ENCODE results near the gene REV1. TPM values are rescaled to one million over a fixed set of nuclear protein-coding genes. Genes with fewer than 3 reads are reported as not detected.

Gene REV1
- total and polyA plus RNA-seq, 4 donors = 4.0 to 37.7 (median 16.2) TPM

GRCh38 chr2:99520813-99521212 lies 31.0 kb upstream of the REV1 start:
- Histone ChIP-seq H3K9ac (ENCODE audit: low read depth in 1 of 2, low read length in 2 of 2) (no peak overlapping the region), H3K9me3 (ENCODE audit: control insufficient read depth in 4 of 4, low read length in 3 of 4) (no peaks in the 10 kb centered on the region), H3K4me1 (ENCODE audit: control insufficient read depth in 4 of 4, insufficient read depth in 4 of 4, low read length in 3 of 4) (no peaks in the 10 kb centered on the region), H3K36me3 (ENCODE audit: control insufficient read depth in 4 of 4, insufficient read depth in 3 of 4, low read depth in 1 of 4, low read length in 3 of 4) (no peaks in the 10 kb centered on the region), H3K27me3 (ENCODE audit: control insufficient read depth in 4 of 4, insufficient read depth in 4 of 4, low read length in 3 of 4) (peaks cover 0 to 3% (median 0%) of the 10 kb centered on the region in 4 donors), H3K27ac (ENCODE audit: low read depth in 1 of 2, low read length in 2 of 2) (no peak overlapping the region), H3K4me3 (ENCODE audit: low read depth in 1 of 3, low read length in 3 of 3) (no peak overlapping the region)
- 74% methylated on average over 3 of the region's 3 CpGs for WGBS
- TF ChIP-seq REST (IDR thresholded peaks at IDR 0.05) (no peak), RXRA (IDR thresholded peaks at IDR 0.05) (no peak), FOXA2 (IDR thresholded peaks at IDR 0.05) (no peak)
- DNase-seq (ENCODE audit: low spot score) = no peak

- DNase-seq (ENCODE audit: low spot score) = no peak
- WGBS = 92% methylated on average over 4 of the region's 4 CpGs
Measured at GRCh38 chr2:99520195-99520594, 30.4 kb upstream of the REV1 start.

More at GRCh38 chr2:99520195-99520594, 30.4 kb upstream of the REV1 start:
- Histone ChIP-seq H3K27ac (ENCODE audit: low read depth in 1 of 2, low read length in 2 of 2) (no peak overlapping the region), H3K9me3 (ENCODE audit: control insufficient read depth in 4 of 4, low read length in 3 of 4) (no peaks in the 10 kb centered on the region), H3K36me3 (ENCODE audit: control insufficient read depth in 4 of 4, insufficient read depth in 3 of 4, low read depth in 1 of 4, low read length in 3 of 4) (no peaks in the 10 kb centered on the region), H3K4me3 (ENCODE audit: low read depth in 1 of 3, low read length in 3 of 3) (no peak overlapping the region), H3K4me1 (ENCODE audit: control insufficient read depth in 4 of 4, insufficient read depth in 4 of 4, low read length in 3 of 4) (no peaks in the 10 kb centered on the region), H3K27me3 (ENCODE audit: control insufficient read depth in 4 of 4, insufficient read depth in 4 of 4, low read length in 3 of 4) (peaks cover 0 to 3% (median 0%) of the 10 kb centered on the region in 4 donors), H3K9ac (ENCODE audit: low read depth in 1 of 2, low read length in 2 of 2) (no peak overlapping the region)
- TF ChIP-seq, protein P1, sequence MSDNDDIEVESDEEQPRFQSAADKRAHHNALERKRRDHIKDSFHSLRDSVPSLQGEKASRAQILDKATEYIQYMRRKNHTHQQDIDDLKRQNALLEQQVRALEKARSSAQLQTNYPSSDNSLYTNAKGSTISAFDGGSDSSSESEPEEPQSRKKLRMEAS (IDR thresholded peaks at IDR 0.05) = no peak
- TF ChIP-seq NR2F2 (IDR thresholded peaks at IDR 0.05) (no peak), GABPA (IDR thresholded peaks at IDR 0.05 in 1 of 2, conservative IDR thresholded peaks at IDR 0.05 in 1 of 2) (no peak), REST (IDR thresholded peaks at IDR 0.05) (no peak), FOXA1 (IDR thresholded peaks at IDR 0.05) (no peak), SP1 (IDR thresholded peaks at IDR 0.05) (no peak), CTCF (IDR thresholded peaks at IDR 0.05; ENCODE audit: low read depth, low read length, missing input control) (no peak), RAD21 (IDR thresholded peaks at IDR 0.05) (no peak), YY1 (IDR thresholded peaks at IDR 0.05) (no peak), RXRA (IDR thresholded peaks at IDR 0.05) (no peak), HNF4A (conservative IDR thresholded peaks at IDR 0.05) (no peak), EGR1 (IDR thresholded peaks at IDR 0.05; ENCODE audit: low read depth in 2 of 2) (no peak)
- TF ChIP-seq, protein P2, sequence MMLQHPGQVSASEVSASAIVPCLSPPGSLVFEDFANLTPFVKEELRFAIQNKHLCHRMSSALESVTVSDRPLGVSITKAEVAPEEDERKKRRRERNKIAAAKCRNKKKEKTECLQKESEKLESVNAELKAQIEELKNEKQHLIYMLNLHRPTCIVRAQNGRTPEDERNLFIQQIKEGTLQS (IDR thresholded peaks at IDR 0.05) = no peak

Measured in liver (tissue), 9 donors.